Gastrocnemius medialis (tissue), 4 donors: ENCODE data around the gene CASZ1. TPM values are rescaled to one million over a fixed set of nuclear protein-coding genes. Genes with fewer than 3 reads are reported as not detected.

Experiments
- ATAC-seq, 2 donors: fragments of 150-250 bp; one replicate each; pipeline ENCODE4 v1.9.1; 2016
- DNase-seq, 2 donors: peaks; one replicate each; pipeline ENCODE4 v3.0.0-alpha.2; 2019
- H3K27ac ChIP-seq, 4 donors: fragments of 200-600 bp; sonication (generic); 1 replicate in 1 of 4; 2 replicates in 3 of 4; pipeline ENCODE4 v1.5.1; 2016 to 2018; ENCODE audit warnings: mild to moderate bottlenecking in 2 of 4, moderate library complexity in 1 of 4
- H3K27me3 ChIP-seq, 3 donors: fragments of 200-600 bp; sonication (generic) in 2 of 3; 1 replicate in 1 of 3; 2 replicates in 2 of 3; pipeline versions ENCODE4 v1.5.1 to v1.6.0; 2016 to 2019; ENCODE audit warnings: mild to moderate bottlenecking in 1 of 3, moderate library complexity in 1 of 3
- H3K36me3 ChIP-seq, 2 donors: fragments of 200-600 bp; sonication (generic) in 1 of 2; one replicate each; pipeline ENCODE4 v1.5.1; 2017 to 2018
- H3K4me1 ChIP-seq, 2 donors: fragments of 200-600 bp; sonication (generic) in 1 of 2; one replicate each; pipeline ENCODE4 v1.5.1; 2016 to 2017; ENCODE audit warnings: mild to moderate bottlenecking in 2 of 2
- H3K4me3 ChIP-seq, 4 donors: fragments of 200-600 bp; sonication (generic) in 3 of 4; 1 replicate in 1 of 4; 2 replicates in 3 of 4; pipeline ENCODE4 v1.5.1; 2016 to 2019; ENCODE audit warnings: mild to moderate bottlenecking in 2 of 4
- H3K9me3 ChIP-seq, 3 donors: fragments of 200-600 bp; sonication (generic) in 2 of 3; 1 replicate in 1 of 3; 2 replicates in 2 of 3; pipeline ENCODE4 v1.5.1; 2016 to 2019
- POLR2A ChIP-seq, 2 donors: fragments of 450-650 bp; IDR thresholded peaks; one replicate each; pipeline ENCODE4 v1.6.1; 2017; ENCODE audit warnings: antibody characterized with exemption in 2 of 2, mild to moderate bottlenecking in 2 of 2, moderate library complexity in 2 of 2
- in situ Hi-C, 4 donors: fragments of 200-750 bp; cut with MboI; loops; one replicate each; pipeline versions ENCODE4 v1.15.0 to v1.8.0; 2017; ENCODE audit warnings: low sequenced_read_pairs in 4 of 4
- intact Hi-C: fragments of 100-400 bp; cut with DNase I; formaldehyde crosslinking; loops from one replicate; pipeline ENCODE4 v1.15.1; 2023; ENCODE audit warnings: low total_unique reads
- total RNA-seq, 4 donors: library from RNA; depleted of rRNA; stranded (reverse); fragments of >200 nt; gene quantifications; one replicate each; pipeline versions ENCODE4 v1.1.0 to v1.2.3, GENCODE V29; 2016
- TF ChIP-seq, protein P1 (sequence below), 5 experiments: fragments of 450-650 bp in 3 of 5; fragments of 200-600 bp in 2 of 5; sonication (generic) in 2 of 5; IDR thresholded peaks in 4 of 5; conservative IDR thresholded peaks in 1 of 5; 1 replicate in 4 of 5; 2 replicates in 1 of 5; pipeline ENCODE4 v1.5.1; 2016 to 2019; ENCODE audit warnings: antibody characterized with exemption in 5 of 5, mild to moderate bottlenecking in 3 of 5, moderate library complexity in 3 of 5

CASZ1 gene
- total RNA-seq, 4 donors from 2014 or later, result 19.1 to 121 (median 80.6) TPM

DNA sequence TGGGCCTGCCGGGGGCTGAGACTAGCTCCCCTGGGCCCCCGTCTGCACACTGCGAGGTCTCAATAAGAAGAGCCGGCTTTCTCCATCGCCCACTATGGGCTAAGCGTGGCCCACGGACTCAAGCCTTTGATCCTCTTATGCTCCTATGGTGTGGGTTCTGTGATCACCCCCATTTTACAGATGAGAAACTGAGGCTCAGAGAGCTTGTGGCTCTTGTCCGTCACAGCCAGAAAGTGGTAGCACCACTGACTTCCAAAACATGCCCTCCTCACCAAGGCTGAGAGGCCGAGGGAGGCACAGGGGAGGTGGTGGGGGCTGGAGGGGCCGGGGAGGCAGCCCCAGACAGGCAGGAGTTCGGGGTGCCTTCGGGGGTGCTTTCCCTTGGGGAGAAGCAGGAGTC, 39.0 kb upstream of the CASZ1 start:
- Histone ChIP-seq H3K27me3 (no peaks in the 10 kb centered on the region), H3K36me3 (no peaks in the 10 kb centered on the region), H3K9me3 (no peaks in the 10 kb centered on the region), H3K4me1 (peaks cover 5 to 21% of the 10 kb centered on the region in 2 donors), H3K4me3 (peak overlapping the region in 1 of 4 donors; percentile 25), H3K27ac (peak overlapping the region in 1 of 4 donors; percentile 17)
- TF ChIP-seq, protein P1, sequence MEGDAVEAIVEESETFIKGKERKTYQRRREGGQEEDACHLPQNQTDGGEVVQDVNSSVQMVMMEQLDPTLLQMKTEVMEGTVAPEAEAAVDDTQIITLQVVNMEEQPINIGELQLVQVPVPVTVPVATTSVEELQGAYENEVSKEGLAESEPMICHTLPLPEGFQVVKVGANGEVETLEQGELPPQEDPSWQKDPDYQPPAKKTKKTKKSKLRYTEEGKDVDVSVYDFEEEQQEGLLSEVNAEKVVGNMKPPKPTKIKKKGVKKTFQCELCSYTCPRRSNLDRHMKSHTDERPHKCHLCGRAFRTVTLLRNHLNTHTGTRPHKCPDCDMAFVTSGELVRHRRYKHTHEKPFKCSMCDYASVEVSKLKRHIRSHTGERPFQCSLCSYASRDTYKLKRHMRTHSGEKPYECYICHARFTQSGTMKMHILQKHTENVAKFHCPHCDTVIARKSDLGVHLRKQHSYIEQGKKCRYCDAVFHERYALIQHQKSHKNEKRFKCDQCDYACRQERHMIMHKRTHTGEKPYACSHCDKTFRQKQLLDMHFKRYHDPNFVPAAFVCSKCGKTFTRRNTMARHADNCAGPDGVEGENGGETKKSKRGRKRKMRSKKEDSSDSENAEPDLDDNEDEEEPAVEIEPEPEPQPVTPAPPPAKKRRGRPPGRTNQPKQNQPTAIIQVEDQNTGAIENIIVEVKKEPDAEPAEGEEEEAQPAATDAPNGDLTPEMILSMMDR (IDR thresholded peaks at IDR 0.05 in 4 of 5, conservative IDR thresholded peaks at IDR 0.05 in 1 of 5), result no peak
- no peak for TF ChIP-seq POLR2A (IDR thresholded peaks at IDR 0.05)
- in situ Hi-C loops (no loop called here), intact Hi-C loops (no loop called here)
- DNase-seq (no peak), ATAC-seq (no peak)

DNA sequence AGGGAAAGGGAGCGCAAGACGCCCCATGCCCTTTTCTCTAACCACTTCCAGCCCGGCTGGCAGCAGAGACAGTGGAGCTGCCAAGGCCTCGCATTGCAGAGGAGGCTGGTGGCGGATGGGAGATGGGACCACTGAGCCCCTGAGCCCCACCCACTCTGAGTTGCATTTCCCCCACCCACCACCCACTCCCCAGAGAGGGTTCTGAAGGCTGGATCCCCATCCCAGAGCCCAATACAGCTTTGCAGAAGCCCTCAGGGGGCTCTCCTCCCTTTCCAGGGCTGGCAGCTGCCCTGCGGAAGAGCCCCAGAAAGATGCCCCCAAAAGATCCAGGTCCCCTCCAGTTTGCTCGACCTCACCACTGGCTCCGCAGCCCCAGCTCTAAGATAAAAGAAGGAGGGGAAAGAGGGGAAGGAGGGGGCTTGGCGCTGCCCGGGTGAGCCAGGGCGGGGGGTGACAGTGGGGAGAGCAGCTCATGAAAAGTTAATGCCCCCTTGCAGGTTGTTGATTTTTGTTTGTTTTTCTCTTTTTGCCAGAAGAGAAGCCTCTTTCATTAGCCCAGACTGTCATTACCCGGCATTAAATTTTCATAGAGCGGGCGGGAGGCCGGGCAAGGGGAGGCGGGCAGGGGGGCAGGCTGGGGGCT, 38.4 kb upstream of the CASZ1 start:
- intact Hi-C loops, result no loop called here
- H3K36me3 ChIP-seq, result no peaks in the 10 kb centered on the region
- H3K9me3 ChIP-seq, result no peaks in the 10 kb centered on the region
- ATAC-seq (no peak), DNase-seq (no peak)
- in situ Hi-C loops, result no loop called here
- H3K27ac ChIP-seq, result no peak overlapping the region
- no peaks in the 10 kb centered on the region for H3K27me3 ChIP-seq
- TF ChIP-seq, protein P1 (IDR thresholded peaks at IDR 0.05 in 4 of 5, conservative IDR thresholded peaks at IDR 0.05 in 1 of 5), result no peak
- TF ChIP-seq POLR2A (IDR thresholded peaks at IDR 0.05), result no peak
- peaks cover 5 to 23% of the 10 kb centered on the region in 2 donors for H3K4me1 ChIP-seq
- no peak overlapping the region for H3K4me3 ChIP-seq

DNA sequence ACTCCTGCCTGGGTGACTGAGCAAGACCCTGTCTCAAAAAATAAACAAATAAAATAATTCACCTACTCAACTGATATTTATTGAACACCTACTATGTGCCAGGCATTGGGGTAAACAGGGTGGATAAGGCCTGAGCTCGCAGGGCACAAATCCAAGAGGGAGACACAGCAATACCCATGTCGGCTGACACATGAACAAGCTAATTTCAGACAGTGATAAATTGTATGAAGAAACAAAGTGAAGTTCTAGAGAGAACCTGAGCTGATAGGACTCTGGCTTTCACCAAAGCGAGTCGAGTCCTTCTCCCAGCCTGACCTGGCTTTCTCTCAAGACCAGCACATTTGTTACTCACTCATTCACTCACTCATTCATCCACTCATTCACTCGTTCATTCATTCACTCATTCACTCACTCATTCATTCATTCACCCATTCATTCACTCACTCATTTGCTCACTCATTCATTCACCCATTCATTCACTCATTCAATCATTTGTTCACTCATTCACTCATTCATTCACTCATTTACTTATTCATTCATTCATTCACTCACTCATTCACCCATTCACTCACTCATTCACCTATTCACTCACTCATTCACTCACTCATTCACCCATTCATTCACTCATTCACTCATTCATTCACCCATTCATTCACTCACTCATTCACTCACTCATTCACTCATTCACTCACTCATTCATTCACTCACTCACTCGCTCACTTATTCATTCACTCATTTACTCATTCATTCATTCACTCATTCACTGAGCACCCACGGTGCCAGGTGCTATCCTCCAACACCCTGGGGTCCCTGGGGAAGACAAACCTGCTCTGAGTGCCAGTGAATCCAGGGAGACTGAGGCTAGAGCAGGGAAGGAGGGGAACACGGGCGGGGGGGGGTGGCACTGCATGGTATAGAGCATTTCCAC, 37.4 kb upstream of the CASZ1 start:
- Histone ChIP-seq H3K27me3 (no peaks in the 10 kb centered on the region), H3K9me3 (no peaks in the 10 kb centered on the region), H3K36me3 (no peaks in the 10 kb centered on the region), H3K4me3 (no peak overlapping the region), H3K27ac (peak overlapping the region in 1 of 4 donors; percentile 10), H3K4me1 (peaks cover 5 to 30% of the 10 kb centered on the region in 2 donors)
- ATAC-seq (peak in 1 of 2 donors; percentile 53), DNase-seq (no peak)
- intact Hi-C loops, result no loop called here
- TF ChIP-seq POLR2A (IDR thresholded peaks at IDR 0.05), result no peak
- TF ChIP-seq, protein P1 (IDR thresholded peaks at IDR 0.05 in 4 of 5, conservative IDR thresholded peaks at IDR 0.05 in 1 of 5), result no peak
- in situ Hi-C loops, result no loop called here

DNA sequence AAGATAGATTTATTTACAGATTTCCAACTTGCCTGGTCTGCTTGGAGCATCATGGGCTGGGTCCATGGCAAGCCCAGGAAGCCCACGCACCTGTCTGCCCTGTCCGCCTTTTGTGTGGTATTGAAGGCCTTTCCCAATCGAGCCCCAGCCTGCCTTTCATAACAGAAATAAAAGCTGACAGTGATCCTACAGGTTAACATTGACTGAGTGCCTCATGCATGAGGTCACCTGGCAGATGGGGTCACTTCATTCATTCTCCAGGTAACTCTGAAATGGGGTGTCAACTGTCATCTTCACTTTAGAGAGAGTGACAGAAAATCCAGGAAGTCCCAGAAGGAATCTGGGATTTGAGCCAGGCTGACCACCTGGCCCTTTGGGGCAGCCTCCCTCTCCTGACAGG, 36.3 kb upstream of the CASZ1 start:
- H3K27ac ChIP-seq, result peak overlapping the region in 2 of 4 donors; percentile 9 to 41
- in situ Hi-C loops (no loop called here), intact Hi-C loops (no loop called here)
- ATAC-seq, result no peak
- H3K27me3 ChIP-seq, result peaks cover 0 to under 1% (median 0%) of the 10 kb centered on the region in 3 donors
- no peaks in the 10 kb centered on the region for H3K36me3 ChIP-seq
- TF ChIP-seq, protein P1 (IDR thresholded peaks at IDR 0.05 in 4 of 5, conservative IDR thresholded peaks at IDR 0.05 in 1 of 5), result no peak
- TF ChIP-seq POLR2A (IDR thresholded peaks at IDR 0.05), result no peak
- H3K4me3 ChIP-seq, result no peak overlapping the region
- H3K4me1 ChIP-seq, result peaks cover 5 to 30% of the 10 kb centered on the region in 2 donors
- no peak for DNase-seq
- H3K9me3 ChIP-seq, result no peaks in the 10 kb centered on the region
